Measurements from ENCODE around the gene LRRC37A3.
"Not testable (repeated sequence)": the region's sequence is repeated elsewhere in the genome, so short reads cannot be mapped to it uniquely, and the experiment has no call there.

The LRRC37A3 gene

GRCh38 chr17:64926430-64926829, 7.2 kb upstream of the LRRC37A3 start:
- not testable (repeated sequence) for DNase-seq

GRCh38 chr17:64925244-64925643, 6.0 kb upstream of the LRRC37A3 start:
- DNase-seq, result not testable (repeated sequence)

- DNase-seq, result not testable (repeated sequence)
Observed at GRCh38 chr17:64923051-64923568, 3.8 kb upstream of the LRRC37A3 start.

- DNase-seq, result peak; percentile 28
Observed at GRCh38 chr17:64920419-64921172, 1.3 kb upstream of the LRRC37A3 start.

GRCh38 chr17:64920026-64920418, 744 bp upstream of the LRRC37A3 start:
- DNase-seq, result peak; percentile 68

- DNase-seq, result peak; percentile 55
Observed at GRCh38 chr17:64918842-64919288, 413 bp downstream of the LRRC37A3 start.

GRCh38 chr17:64917540-64917939, 1.7 kb downstream of the LRRC37A3 start:
- DNase-seq, result not testable (repeated sequence)

- DNase-seq, result not testable (repeated sequence)
Observed at GRCh38 chr17:64915244-64915643, 4.0 kb downstream of the LRRC37A3 start.

- DNase-seq, result not testable (repeated sequence)
Observed at GRCh38 chr17:64910191-64910514, 9.1 kb downstream of the LRRC37A3 start.

- not testable (repeated sequence) for DNase-seq
Observed at GRCh38 chr17:64909511-64910190, 9.6 kb downstream of the LRRC37A3 start.

- DNase-seq, result not testable (repeated sequence)
Observed at GRCh38 chr17:64904069-64904468, 15.2 kb downstream of the LRRC37A3 start.

- DNase-seq, result peak; percentile 3
Observed at GRCh38 chr17:64897136-64897535, 22.1 kb downstream of the LRRC37A3 start.

GRCh38 chr17:64874210-64874609, 45.1 kb downstream of the LRRC37A3 start:
- not testable (repeated sequence) for DNase-seq

GRCh38 chr17:64847504-64848466, 71.5 kb downstream of the LRRC37A3 start:
- peak; percentile 48 for DNase-seq

GRCh38 chr17:64846892-64847291, 72.4 kb downstream of the LRRC37A3 start:
- DNase-seq, result not testable (repeated sequence)

- DNase-seq, result not testable (repeated sequence)
Observed at GRCh38 chr17:64843918-64844317, 75.4 kb downstream of the LRRC37A3 start.

- DNase-seq, result not testable (repeated sequence)
Observed at GRCh38 chr17:64842900-64843299, 76.4 kb downstream of the LRRC37A3 start.

GRCh38 chr17:64840960-64841359, 78.3 kb downstream of the LRRC37A3 start:
- DNase-seq, result not testable (repeated sequence)

- DNase-seq, result not testable (repeated sequence)
Observed at GRCh38 chr17:64838513-64838912, 80.8 kb downstream of the LRRC37A3 start.

GRCh38 chr17:64837018-64837761, 82.1 kb downstream of the LRRC37A3 start:
- DNase-seq, result peak; percentile 81

GRCh38 chr17:64836623-64837017, 82.7 kb downstream of the LRRC37A3 start:
- DNase-seq, result not testable (repeated sequence)
